HepG2 (cell line): ENCODE data around the gene NFATC3. TPM values are rescaled to one million over a fixed set of nuclear protein-coding genes. Genes with fewer than 3 reads are reported as not detected.

Source experiments
- AKAP8 ChIP-seq: sonication (generic); formaldehyde crosslinking; IDR thresholded peaks from 2 replicates; pipeline ENCODE4 v1.5.1; 2020; ENCODE audit warnings: mild to moderate bottlenecking, missing genetic modification reagents
- CERS6 ChIP-seq: sonication (generic); formaldehyde crosslinking; IDR thresholded peaks from 2 replicates; pipeline ENCODE4 v1.5.0; 2020; ENCODE audit warnings: missing genetic modification reagents
- ELF1 ChIP-seq: sonication (generic); formaldehyde crosslinking; IDR thresholded peaks from 2 replicates; pipeline ENCODE4 v1.4.0; 2020; ENCODE audit warnings: missing genetic modification reagents
- HDAC1 ChIP-seq: sonication (generic); formaldehyde crosslinking; IDR thresholded peaks from 2 replicates; pipeline ENCODE4 v1.5.1; 2020; ENCODE audit warnings: mild to moderate bottlenecking, missing genetic modification reagents
- HMGXB4 ChIP-seq, 2 experiments: sonication (generic) in 1 of 2; formaldehyde crosslinking in 1 of 2; IDR thresholded peaks; 2 replicates each; pipeline versions ENCODE4 v1.4.0 to v1.6.1; 2018 to 2020; ENCODE audit warnings: missing genetic modification reagents in 2 of 2, borderline replicate concordance in 1 of 2, low read depth in 1 of 2, mild to moderate bottlenecking in 1 of 2, missing biosample characterization in 1 of 2
- KAT2B ChIP-seq: fragments of 150-350 bp; IDR thresholded peaks from 2 replicates; pipeline ENCODE4 v1.6.1; 2014; ENCODE audit warnings: low read depth, low read length, borderline replicate concordance
- KDM2A ChIP-seq: sonication (generic); formaldehyde crosslinking; IDR thresholded peaks from 2 replicates; pipeline ENCODE4 v1.4.0; 2020; ENCODE audit warnings: low read depth, missing genetic modification reagents, borderline replicate concordance
- MTERF4 ChIP-seq: sonication (generic); formaldehyde crosslinking; IDR thresholded peaks from 2 replicates; pipeline ENCODE4 v1.8.0; 2023; ENCODE audit warnings: mild to moderate bottlenecking, missing genetic modification reagents
- MXI1 ChIP-seq: IDR thresholded peaks from 3 replicates; pipeline ENCODE4 v1.6.1; 2012; ENCODE audit warnings: low read depth, low read length, inconsistent platforms, borderline replicate concordance
- POGK ChIP-seq: sonication (generic); formaldehyde crosslinking; conservative IDR thresholded peaks from 2 replicates; pipeline ENCODE4 v1.8.0; 2022; ENCODE audit warnings: mild to moderate bottlenecking, moderate library complexity, missing genetic modification reagents
- RBM39 ChIP-seq: fragments of 200-400 bp; formaldehyde crosslinking; IDR thresholded peaks from one replicate; pipeline ENCODE4 v1.6.1; 2018; ENCODE audit warnings: antibody characterized with exemption, mild to moderate bottlenecking, low read depth, low read length; ENCODE audit not compliant: poor library complexity, severe bottlenecking
- SMYD3 ChIP-seq: sonication (generic); formaldehyde crosslinking; IDR thresholded peaks from 2 replicates; pipeline ENCODE4 v1.8.1; 2023; ENCODE audit warnings: mild to moderate bottlenecking, missing genetic modification reagents
- STAT5B ChIP-seq: sonication (generic); formaldehyde crosslinking; IDR thresholded peaks from 2 replicates; pipeline ENCODE4 v1.4.0; 2020; ENCODE audit warnings: missing genetic modification reagents
- SYNCRIP ChIP-seq: fragments of 200-400 bp; formaldehyde crosslinking; IDR thresholded peaks from 2 replicates; pipeline ENCODE4 v1.6.1; 2018; ENCODE audit warnings: mild to moderate bottlenecking, low read depth, low read length; ENCODE audit not compliant: insufficient read depth
- ZFX ChIP-seq: sonication (generic); formaldehyde crosslinking; IDR thresholded peaks from 2 replicates; pipeline ENCODE4 v1.4.0; 2020; ENCODE audit warnings: mild to moderate bottlenecking, low read depth, missing genetic modification reagents, moderate library complexity
- ZFYVE20 ChIP-seq: sonication (generic); formaldehyde crosslinking; IDR thresholded peaks from 2 replicates; pipeline ENCODE4 v1.8.0; 2023; ENCODE audit warnings: low read depth, mild to moderate bottlenecking, moderate library complexity, missing genetic modification reagents, borderline replicate concordance
- ZMYM4 ChIP-seq: sonication (generic); formaldehyde crosslinking; IDR thresholded peaks from 2 replicates; pipeline ENCODE4 v1.8.1; 2023; ENCODE audit warnings: mild to moderate bottlenecking, missing genetic modification reagents
- ZNF253 ChIP-seq: sonication (generic); formaldehyde crosslinking; IDR thresholded peaks from 2 replicates; pipeline ENCODE4 v1.8.0; 2022; ENCODE audit warnings: mild to moderate bottlenecking, missing genetic modification reagents, borderline replicate concordance
- ZNF263 ChIP-seq: sonication (generic); formaldehyde crosslinking; IDR thresholded peaks from 2 replicates; pipeline ENCODE4 v1.4.0; 2020; ENCODE audit warnings: missing genetic modification reagents
- ZNF326 ChIP-seq: sonication (generic); formaldehyde crosslinking; IDR thresholded peaks from 2 replicates; pipeline ENCODE4 v1.4.0; 2020; ENCODE audit warnings: missing genetic modification reagents, borderline replicate concordance
- ZNF792 ChIP-seq: IDR thresholded peaks from 2 replicates; pipeline ENCODE4 v1.6.1; 2016
- ZNF841 ChIP-seq: sonication (generic); formaldehyde crosslinking; IDR thresholded peaks from 2 replicates; pipeline ENCODE4 v1.8.1; 2023; ENCODE audit warnings: missing genetic modification reagents, borderline replicate concordance
- polyA plus RNA-seq, 8 experiments: library from polyadenylated mRNA; depleted of rRNA in 3 of 8; stranded (reverse) in 7 of 8; unstranded in 1 of 8; fragments of >200 nt; fragmentation: Illumina TruSeq in 4 of 8; extraction: Trizol in 4 of 8; gene quantifications; 2 replicates each; pipeline versions ENCODE4 v1.2.1 to v1.2.3, GENCODE V29; 2011 to 2016; ENCODE audit warnings: low read depth in 4 of 8, missing spikeins in 1 of 8, mixed read lengths in 1 of 8; ENCODE audit not compliant: insufficient read depth in 1 of 8
- total RNA-seq, 5 experiments: library from RNA; depleted of rRNA; stranded (reverse); fragments of >200 nt; fragmentation: Illumina TruSeq; extraction: Trizol; gene quantifications; 2 replicates each; pipeline ENCODE4 v1.2.3, GENCODE V29; 2016; ENCODE audit warnings: low read depth in 1 of 5

Gene NFATC3
- total and polyA plus RNA-seq, 2 of the 13 experiments (the other 11 are each of a cell fraction or from before 2014, with no cell fraction given): 52.6 to 62.7 TPM

GRCh38 chr16:68064791-68065365, 20.3 kb upstream of the NFATC3 start (continued):
- TF ChIP-seq STAT5B (CRISPR knock-in tag) (no peak), HMGXB4 (CRISPR knock-in tag; IDR thresholded peaks at IDR 0.05; ENCODE audit: borderline replicate concordance in 1 of 2, low read depth in 1 of 2) (peak; percentile 33 to 61; a peak in 1 of 4 replicates), ZFX (CRISPR knock-in tag) (peak; percentile 72), HDAC1 (CRISPR knock-in tag) (no peak), ZNF326 (no peak), SYNCRIP (no peak), AKAP8 (CRISPR knock-in tag) (no peak), ZFYVE20 (CRISPR knock-in tag) (no peak), POGK (no peak), ELF1 (CRISPR knock-in tag) (no peak), MTERF4 (CRISPR knock-in tag) (no peak), ZNF792 (0 out of 2 replicates have a peak, but pooled peaks have one; percentile 22), MXI1 (no peak), ZNF841 (CRISPR knock-in tag) (no peak), KAT2B (no peak), CERS6 (CRISPR knock-in tag) (no peak), ZNF263 (peak; percentile 49; the same call in 1 of the 2 replicates), RBM39 (no peak), SMYD3 (CRISPR knock-in tag) (no peak), ZNF253 (CRISPR knock-in tag) (no peak), ZMYM4 (CRISPR knock-in tag) (peak; percentile 23; the same call in 1 of the 2 replicates), KDM2A (CRISPR knock-in tag) (0 out of 2 replicates have a peak, but pooled peaks have one; percentile 41)
